ENCODE measurements around the gene BCAR3.

GRCh38 chr1:93694039-93694438, 12.4 kb upstream of the BCAR3 start:
- TF ChIP-seq CTCF (IDR thresholded peaks at IDR 0.05) (no peak), SIN3A (IDR thresholded peaks at IDR 0.05; ENCODE audit: borderline replicate concordance, insufficient read depth, low read depth, low read length) (no peak)

Data from Panc1 (cell line).